ENCODE data around the gene ADCY1.

Gene ADCY1

DNA sequence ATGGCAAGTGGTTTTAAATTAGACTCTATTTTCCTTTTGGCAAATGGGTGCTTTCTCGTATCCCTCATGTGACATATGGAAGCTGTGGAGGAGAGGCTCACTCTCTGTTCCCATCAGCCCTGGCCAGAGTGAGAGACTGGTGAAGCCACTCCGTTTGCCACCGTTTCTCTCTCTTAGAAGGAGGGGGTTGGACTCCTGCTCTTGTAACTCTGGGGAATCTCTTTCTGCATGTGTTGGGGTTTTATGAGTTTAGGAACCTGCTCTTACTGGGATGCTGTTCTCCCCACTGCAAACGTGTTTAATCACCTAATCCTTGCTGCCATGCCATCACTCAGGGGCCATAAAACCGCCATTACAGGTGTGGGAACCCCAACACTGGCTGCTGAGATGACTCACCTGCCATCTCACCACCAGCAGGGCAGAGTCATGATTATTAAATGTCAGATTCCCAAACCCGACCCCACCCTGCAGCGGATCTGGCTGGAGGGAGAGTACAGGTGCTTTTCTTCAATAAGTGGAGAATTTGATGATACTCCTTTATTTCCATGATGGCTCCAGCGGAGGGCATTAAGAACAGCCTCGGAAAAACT lies 103.2 kb downstream of the ADCY1 start:
- DNase-seq (ENCODE audit: low spot score): no peak

DNA sequence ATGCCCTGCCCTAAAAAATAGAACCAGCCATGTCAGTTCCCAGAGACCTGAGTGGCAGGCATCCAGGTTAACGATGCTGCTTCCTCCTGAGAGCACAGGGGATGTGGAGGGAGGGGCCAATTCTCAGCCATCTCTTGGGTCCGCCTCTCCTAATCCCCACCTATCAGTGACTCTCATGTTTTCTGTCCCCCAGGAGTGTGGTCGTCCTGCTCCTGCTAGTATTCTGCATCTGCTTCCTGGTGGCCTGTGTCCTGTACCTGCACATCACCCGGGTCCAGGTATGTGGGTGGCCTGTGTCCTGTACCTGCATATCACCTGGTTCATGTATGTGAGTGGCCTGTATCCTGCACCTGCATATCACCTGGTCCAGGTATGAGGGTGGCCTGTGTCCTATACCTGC lies 105.3 kb downstream of the ADCY1 start:
- DNase-seq (ENCODE audit: low spot score): no peak

DNA sequence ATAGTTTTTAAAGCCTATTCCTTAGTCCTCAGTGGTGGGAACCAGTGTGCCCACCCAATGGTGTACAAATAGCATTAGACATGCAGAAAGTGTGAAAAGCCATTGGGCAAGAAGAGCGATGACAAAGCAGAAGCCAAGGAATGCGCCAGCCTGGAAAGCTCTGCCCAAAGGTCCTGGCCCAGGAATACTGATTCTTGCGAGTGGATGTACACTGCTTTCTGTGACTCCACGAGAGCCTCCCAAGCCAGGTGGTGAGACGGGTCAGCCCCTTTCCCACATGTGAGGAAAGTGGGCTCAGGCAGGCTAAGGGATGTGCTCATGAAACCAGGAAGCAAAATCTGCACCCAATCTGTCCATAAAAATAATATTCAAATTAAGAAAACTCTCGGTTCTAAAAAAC lies 106.6 kb downstream of the ADCY1 start:
- no peak for DNase-seq (ENCODE audit: low spot score)

DNA sequence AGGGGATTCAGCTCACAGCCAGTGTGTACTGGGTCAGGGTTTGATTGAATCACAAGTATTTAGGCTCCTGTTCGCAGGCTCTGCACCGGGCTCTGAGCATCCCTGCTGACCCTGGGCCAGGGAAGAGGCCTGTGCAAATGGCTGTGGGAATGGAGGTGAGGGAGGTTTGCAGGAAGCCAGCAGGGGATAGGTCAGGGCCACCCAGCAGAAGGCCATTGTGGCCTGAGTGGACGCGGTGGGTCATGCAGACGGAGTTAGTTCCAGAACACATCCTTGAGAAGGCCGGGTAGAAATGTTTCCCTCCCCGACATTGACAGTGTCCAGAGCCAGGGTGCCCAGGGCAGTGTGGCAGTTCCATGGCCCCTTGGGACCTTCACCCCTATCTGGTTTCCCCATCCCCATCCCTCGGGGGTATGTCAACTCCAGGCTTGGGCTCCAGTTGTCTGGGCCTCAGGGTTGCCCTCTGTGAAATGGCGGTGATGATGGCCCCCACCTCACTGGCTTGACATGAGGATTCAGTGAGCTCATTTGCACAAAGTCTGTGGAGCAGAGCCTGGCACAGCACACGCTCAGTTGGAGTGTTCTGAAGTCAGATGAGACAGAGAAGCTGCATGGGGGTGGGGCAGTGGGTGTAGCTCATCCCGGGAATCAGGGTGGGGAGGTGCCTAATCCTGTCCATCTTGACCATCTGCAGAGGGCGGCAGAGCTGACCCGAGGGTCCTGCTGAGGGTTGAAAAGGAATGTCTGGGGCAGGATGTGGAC lies 107.6 kb downstream of the ADCY1 start:
- no peak for DNase-seq (ENCODE audit: low spot score)

DNA sequence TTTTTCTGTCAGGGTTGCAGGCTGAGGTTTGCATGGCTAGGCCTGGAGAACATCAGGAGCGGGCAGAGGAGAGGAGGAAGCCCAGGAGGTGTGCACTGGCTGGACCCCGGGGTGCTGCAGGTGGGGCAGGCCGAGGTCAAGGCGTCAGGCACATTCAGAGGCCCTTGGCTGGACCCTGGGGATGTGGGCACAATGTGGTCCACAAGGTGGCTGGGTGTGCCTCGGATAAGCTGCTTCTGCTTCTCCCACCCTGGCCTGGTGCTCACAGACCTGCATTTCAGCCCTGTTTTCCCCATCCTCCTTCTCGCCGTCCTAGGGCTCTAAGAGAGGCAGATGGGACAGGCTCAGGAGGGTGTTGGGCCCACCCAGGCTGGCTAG lies 108.2 kb downstream of the ADCY1 start:
- DNase-seq (ENCODE audit: low spot score): no peak

DNA sequence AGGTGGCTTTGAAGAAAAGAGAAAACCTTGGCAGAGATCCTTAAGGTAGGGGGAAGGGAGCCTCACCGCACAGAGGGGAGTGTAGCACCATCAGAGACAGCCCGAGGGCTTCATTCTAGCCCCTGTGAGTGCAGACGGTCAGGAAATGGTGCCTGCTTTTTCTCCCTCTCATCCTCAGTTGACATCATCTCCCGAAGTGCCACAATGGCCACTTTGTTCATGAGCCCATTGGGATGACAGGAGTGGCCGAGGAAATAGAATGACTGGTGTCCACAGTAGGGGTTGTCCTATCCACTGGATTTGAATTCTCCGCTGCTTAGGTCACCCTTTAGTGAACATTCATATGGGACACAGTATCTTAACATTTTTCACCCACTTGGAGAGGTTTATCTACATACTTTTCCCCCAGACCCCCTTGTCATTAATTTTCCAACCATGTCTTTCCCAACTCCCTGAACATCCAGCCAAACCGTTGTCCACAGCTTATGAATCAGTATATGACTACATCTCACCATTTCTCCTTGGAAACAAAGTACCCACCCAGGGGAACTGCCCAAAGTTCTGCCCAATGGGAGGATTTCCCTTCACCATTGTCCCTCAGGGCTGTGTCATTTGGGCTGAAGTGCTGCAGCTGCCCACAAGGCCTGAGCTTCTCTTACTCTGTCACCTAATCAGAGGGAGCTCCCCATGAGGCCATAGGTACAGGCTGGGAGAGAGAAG lies 108.8 kb downstream of the ADCY1 start:
- no peak for DNase-seq (ENCODE audit: low spot score)

DNA sequence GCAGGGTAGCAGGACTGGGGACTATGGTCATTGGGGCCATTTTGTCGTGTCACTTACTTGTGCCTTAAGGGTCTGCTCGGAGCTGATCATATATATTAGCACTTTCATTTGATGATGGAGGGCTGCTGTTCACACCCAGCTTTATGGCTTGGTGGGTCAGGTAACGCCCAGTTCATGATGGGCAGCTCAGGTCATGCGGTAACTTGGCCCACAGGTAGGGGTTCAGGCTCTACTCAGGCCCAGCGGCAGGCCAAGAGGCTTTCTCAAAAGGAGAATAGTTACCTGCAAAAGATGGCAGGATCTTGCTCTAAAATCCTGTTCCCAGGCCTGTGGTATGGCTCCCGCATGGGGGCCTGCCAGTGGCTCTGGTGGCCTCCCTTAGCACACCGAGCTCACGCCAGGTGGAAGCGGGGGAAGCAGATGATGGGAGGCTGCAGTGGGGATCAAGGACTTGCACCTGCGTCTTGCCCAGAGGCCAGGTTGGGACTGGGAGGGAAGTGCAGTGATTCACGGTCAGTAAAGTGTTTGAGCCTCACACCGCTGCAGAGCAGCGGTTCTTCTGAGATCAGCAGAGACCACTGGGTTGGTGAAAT lies 109.5 kb downstream of the ADCY1 start:
- DNase-seq (ENCODE audit: low spot score): no peak

DNA sequence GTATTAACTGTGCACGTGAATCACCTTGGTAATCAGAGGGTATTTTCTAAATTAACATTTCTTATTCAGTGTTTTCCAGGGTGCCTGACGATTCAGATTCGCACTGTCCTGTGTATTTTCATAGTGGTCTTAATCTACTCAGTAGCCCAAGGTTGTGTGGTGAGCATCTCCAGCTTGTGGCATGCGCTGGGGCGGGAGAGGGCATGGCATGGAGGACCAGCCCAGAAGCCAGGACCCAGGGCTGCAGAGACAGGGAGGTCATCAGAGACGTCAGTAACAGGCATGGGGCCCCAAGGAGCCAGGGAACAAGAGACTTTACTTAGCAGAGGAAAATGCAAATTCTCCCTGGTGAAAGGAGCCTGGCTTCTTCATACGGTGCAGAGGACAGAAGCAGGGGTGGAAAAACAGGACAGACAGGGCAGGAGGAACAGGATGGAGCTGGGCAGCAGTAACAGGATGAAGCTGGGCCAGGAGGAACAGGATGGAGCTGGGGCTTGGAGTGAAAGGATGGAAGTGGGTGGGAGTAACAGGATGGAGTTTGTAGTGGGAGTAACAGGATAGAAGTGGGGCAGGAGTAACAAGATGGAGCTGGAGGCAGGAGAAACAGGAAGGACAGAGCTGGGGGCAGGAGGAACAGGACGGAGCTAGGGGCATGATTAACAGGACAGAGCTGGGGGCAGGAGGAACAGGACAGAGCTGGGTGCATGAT lies 110.9 kb downstream of the ADCY1 start:
- no peak for DNase-seq (ENCODE audit: low spot score)

DNA sequence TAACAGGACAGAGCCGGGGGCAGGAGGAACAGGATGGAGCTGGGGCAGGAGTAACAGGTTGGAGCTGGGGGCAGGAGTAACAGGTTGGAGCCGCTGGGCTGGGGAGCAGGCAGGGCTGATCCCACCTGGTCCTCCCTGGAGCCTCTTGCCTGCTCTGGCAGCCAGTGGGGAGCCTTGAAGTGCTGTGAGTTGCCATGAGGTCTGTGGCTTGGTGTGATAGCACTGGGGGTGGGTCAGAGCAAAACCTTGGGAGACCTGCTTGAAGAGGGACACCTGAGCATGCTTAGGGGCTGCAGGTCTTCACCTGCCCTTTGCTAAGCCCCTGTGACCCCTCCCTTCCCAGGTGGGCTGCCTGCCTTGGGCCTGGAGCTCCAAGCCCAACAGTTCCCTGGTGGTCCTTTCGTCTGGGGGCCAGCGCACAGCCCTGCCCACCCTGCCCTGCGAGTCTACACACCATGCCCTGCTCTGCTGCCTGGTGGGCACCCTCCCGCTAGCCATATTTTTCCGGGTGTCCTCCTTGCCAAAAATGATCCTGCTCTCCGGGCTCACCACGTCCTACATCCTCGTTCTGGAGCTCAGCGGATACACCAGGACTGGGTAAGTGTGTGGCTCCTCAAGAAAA lies 111.6 kb downstream of the ADCY1 start:
- DNase-seq (ENCODE audit: low spot score): no peak

DNA sequence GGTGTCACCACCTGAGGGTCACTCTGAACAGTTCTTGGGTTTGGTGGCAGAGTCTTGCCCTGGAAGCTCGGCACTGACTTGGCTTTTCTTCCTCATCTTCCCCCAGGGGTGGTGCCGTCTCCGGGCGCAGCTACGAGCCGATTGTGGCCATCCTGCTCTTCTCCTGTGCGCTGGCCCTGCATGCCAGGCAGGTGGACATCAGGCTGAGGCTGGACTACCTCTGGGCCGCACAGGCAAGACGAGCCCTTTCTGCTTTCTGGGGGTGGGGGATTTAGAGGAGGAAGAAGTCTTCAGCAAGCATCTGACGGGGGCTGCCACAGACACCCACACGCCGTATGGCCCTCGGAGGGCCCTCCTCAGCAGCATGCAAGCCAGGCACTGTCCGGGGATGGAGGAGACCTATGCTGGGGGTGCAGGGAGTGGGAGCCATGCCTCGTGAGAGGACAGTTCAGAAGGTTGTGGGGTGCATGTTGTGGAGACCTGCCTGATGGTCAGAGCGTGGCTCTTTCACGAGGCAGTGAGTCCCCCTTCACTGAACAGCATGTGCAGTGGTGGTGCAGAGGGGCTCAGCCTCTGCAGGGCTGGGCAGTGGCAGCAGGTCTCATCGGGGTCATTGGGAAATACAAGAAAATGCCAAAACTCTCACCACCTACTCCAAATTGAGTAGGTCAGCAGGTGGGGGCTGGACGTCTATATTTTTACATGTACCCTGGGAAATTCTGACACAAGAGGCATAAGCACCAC lies 112.4 kb downstream of the ADCY1 start:
- DNase-seq (ENCODE audit: low spot score): no peak

DNA sequence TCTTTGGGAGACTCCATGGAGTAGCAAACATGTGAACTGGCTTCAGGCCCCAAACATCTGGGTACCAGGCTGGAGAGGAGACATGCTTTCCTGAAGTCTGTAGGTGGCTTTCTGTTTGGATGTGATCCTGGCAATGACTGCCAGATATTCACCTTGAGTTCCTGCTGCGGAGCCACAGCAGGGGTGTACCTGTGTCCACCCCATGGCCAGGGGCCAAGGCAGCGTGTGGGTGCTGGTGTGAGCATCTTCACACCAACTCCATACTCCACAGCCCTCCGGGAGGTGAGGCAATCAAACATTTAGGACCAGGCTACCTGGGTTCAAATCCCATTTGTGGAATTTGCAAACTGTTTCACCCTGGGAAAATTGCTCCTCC lies 113.0 kb downstream of the ADCY1 start:
- no peak for DNase-seq (ENCODE audit: low spot score)

DNA sequence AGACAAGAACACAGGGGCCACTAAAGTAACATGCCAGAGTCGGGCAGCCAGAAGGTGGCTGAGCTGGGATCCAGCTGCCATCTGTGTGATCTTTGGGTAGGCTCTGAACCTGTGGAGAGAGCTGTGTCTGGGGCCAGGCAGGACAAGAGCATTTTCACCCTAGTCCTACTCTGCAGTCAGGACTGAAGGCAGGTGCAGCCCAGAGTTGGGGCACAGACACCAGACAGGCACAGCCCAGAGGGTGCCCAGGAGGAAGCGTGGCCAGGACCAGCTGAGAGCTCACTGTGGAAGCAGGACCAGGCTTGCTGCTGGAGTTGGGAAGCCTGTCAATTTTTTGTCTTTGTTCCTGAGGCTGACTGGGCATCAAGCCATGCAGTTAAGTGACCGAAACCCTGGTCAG lies 113.6 kb downstream of the ADCY1 start:
- no peak for DNase-seq (ENCODE audit: low spot score)

DNA sequence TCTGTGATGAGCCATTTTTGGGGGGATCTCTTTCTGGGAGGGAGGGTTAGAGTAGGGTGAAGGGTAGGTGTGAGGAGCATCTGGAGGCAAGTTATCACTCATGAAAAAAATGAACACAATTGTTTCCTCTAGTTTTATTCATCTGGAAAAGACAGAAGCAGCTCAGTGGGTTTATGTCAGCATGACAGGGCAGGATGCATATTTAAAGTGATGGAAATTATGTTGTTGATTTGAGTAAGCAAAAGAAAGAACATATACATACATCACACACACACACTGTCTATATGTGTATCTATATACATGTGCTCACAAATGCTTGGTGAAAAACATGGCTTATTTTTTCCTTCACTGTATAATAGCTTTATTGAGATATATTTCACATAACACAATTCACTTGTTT lies 114.2 kb downstream of the ADCY1 start:
- no peak for DNase-seq (ENCODE audit: low spot score)

DNA sequence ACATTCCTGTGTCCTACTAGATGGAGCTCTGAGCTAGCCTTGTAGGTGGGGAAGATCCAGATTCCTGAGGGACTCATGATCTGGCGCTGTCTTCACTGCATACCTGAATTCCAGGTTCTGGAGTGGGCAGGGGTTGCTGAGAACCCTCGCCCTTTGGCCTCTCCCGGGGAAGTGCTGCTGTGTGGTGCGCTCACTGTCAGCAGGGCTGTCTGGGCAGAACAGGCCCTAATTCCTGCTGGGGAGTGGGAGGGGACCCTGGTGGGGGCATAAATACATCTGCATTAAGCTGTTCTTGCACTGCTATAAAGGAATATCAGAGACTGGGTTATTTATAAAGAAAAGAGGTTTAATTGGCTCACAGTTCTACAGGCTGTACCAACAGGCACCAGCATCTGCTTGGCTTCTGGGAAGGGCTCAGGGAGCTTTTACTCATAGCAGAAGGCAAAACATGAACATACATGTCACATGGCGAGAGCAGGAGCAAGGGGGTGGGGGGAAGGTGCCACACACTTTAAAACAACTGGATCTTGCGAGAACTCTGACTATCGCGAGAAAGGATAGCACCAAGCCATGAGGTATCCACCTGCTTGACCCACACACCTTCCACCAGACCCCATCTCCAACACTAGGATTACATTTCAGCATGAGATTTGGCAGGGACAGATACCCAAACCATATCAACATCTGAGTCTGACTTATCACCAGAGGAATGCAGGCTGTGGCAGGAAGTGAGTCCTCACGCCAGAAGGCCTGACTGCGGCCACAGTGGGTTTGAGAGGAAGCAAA lies 115.0 kb downstream of the ADCY1 start:
- DNase-seq (ENCODE audit: low spot score): no peak

DNA sequence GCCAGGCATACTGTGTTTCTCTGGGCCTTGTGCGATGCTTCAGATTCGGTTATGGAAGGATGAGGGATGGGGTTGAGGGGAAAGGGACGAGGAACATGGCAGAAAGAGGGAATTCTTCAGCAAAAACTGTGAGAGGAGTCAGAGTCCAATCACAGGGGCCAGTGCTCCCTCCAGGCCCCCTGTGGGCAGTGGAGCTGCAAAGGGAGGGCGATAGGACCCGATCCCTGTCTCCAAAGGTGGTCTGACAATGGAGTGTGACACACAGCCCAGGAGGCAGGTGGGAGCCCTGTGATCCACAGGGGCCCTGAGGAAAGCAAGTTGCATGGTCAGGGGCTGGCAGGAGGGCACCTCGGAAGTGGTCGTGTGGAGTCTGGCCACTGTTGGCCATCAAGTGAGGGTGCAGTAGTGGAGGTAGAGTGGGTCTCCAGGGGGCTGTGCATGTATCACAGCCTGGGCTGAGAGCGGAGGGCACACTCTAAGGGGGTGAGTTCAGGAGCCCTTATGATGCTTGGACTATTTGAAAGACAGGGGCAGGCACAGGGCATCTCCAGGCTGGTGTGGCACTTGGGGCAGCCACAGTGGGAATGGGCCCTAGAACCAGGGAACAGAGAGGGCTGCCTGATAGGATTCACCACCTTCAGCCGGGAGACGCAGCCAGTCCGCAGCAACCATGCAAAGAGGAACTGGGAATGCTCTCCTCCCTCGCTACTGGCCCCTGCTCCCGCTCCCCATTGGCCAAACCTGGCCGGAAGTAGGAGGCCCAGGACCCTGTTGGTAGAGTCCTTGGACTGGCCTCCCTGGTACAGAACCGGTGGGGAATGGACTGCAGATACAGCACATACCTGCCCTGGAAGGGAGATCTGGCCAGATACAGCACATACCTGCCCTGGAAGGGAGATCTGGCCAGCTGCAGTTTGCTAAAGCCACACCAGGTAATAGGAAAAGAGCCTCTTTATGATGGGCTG lies 115.9 kb downstream of the ADCY1 start:
- DNase-seq (ENCODE audit: low spot score): no peak

DNA sequence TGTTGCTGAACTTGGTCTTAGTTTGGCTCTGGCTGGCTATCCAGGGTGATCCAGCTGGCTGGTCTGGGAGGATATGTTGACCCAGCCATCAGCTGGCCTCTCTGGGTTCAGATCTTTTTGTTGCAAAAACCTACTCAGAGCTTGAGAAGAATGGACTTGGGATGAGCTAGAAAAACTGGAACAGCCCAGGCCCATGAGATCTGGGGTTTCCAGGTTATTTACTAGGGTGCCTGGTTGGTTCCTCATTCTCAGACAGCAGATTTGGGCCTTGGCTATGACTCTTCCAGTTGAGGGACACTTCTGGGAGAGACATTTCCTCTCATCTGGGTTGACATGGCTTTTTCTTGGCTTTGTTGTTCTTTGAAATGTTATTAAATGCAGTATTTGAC lies 116.6 kb downstream of the ADCY1 start:
- DNase-seq (ENCODE audit: low spot score): no peak

DNA sequence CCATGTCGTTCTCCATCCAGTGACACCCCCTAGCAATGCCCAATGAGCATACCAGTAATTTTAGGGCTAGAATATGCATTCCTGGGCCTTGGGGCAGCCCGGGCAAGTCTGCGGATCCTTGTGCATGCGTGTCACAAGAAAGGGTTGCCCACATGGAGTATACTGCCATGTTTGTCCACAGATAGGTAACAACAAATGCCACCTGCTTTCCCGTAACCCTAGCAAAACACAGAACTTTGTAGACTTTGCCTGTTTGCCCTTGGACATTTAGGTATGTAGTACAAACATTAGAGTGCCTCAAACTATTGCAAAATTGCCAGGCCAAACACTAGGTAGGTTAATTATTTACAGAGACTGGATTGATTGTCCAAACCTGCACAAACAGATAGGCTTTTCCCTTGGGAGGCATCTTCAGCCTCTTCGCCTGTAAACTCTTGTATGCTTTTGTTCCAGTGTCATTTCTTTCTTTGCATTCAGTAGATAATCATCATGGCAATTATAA lies 117.0 kb downstream of the ADCY1 start:
- DNase-seq (ENCODE audit: low spot score): no peak

DNA sequence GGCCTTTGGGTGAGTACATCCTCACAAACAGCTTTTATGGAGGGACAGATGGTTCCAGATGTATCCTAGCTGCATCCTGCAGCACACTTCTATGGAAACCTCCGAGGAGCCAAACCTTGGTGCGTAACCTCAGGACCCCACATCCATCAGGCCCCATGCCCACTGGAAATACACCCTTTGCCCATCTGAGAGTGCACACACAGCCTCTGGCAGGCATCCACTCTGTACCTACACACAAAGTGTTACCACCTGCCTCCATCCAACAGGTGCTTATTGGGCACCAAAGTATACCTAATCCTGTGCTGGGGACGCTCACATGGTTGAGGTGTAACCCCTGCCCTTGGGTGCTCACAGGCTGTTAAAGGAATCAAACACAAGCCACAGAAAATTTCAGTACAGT lies 117.9 kb downstream of the ADCY1 start:
- DNase-seq (ENCODE audit: low spot score): no peak
